Activated T-cell treated with anti-CD3 and anti-CD28 coated beads for 1 hour (primary cell): ENCODE results near the gene SMURF1.
"Not testable (repeated sequence)": the region's sequence is repeated elsewhere in the genome, so short reads cannot be mapped to it uniquely, and the experiment has no call there.

Source experiments
- DNase-seq: peaks from one replicate; pipeline ENCODE4 v3.0.0-alpha.2; 2020; ENCODE audit warnings: low read depth

Gene SMURF1

DNA sequence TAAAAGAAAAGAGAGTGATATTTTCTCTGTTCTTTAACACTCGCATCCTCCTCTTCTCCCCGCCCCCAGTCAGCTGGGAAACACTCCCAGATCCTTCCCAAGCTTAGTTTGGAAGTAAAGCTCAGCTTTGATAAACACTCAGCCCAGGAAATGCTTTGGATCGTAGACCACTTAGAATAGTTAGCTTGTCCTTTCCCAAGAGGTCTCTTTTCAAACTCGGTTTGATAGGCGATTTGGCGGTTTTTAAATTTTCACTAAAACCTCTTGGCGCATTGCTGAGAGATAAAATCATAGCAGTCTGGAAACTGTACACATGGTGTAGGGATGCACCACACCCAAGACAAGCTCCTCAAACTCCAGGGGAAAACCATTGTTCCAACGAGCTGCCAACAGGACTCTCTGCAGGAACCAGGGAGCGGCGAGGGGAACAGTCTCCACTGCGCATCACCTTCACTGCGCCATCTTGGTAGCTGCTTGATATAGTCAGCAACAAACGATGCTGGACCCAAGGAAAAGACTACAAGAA, 22.3 kb downstream of the SMURF1 start:
- no peak for DNase-seq

- DNase-seq: no peak
Observed at GRCh38 chr7:99120916-99121315, 23.0 kb downstream of the SMURF1 start.

- no peak for DNase-seq
Observed at GRCh38 chr7:99120501-99120900, 23.4 kb downstream of the SMURF1 start.

DNA sequence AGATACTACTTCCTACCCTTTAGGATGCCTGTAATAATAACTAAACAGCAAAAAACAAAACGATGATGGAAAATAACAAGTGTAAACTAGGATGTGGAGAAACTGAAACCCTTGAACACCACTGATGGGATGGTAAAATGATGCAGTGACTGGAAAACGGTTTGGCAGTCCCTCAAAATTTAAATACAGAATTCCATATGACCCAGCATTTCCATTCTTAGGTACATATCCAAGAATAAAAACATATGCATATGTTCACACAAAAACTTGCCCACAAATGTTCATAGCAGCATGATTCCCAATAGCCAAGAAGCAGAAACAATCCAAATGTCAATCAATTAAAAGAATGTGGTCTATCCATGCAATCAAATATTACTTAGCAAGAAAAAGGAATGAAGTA, 25.8 kb downstream of the SMURF1 start:
- no peak for DNase-seq

GRCh38 chr7:99116144-99116543, 27.8 kb downstream of the SMURF1 start:
- no peak for DNase-seq

GRCh38 chr7:99115379-99115778, 28.5 kb downstream of the SMURF1 start:
- DNase-seq: no peak

DNA sequence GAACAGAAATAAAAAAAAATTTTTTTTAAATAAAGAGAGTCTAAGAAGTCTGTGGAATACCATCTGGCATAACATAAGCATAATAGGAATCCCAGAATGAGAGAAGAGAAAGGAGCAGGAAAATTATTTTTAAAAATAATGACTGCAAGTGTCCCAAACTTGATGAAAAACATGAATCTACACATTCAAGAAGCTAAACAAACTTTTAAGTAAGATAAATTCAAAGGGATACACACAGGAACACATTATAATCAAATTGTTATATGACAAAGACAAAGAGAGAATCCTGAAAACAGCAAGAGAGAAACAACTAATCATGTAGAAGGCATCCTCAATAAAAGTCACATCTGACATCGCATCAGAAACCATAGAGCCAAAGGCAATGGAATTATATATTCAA, 30.9 kb downstream of the SMURF1 start:
- DNase-seq: no peak

DNA sequence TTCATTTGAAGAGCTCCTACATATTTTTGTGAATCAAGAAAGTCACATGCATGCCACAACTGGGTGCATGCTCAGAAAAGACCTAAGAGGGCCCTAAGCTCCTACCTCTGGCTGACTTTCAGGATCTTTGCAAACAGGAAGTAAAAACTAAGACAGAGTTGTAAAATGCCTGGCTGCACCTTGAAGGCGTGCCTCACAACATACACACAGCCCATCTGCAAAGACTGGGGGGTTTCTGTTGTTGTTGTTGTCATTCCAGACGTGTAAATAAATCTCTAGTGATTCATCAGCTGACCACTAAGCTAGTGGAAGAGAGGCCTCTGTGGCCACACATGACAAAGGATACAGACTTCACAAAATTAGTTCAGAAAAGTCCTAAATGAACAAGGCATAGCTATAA, 31.8 kb downstream of the SMURF1 start:
- no peak for DNase-seq

DNA sequence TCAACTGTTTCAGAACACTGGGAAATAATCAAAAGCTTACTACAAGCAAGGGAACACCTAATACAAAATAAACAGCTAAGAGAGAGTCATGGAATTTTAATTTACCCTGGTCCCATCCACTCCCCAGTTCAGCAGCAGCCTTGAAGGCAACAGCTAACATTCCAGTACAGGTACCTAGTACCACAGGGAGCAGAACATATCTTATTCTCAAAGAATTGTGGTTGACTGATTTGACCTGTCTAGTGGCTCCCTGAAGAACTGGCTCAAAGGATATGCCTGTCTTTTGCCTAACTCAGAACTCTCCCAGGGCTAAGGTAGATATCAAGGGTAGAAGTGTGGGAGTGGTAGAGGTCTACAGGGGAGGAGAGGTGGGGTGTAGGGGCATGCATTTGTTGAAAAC, 32.3 kb downstream of the SMURF1 start:
- no peak for DNase-seq

- no peak for DNase-seq
Observed at GRCh38 chr7:99109108-99110051, 34.5 kb downstream of the SMURF1 start.

- DNase-seq: no peak
Observed at GRCh38 chr7:99108613-99109012, 35.3 kb downstream of the SMURF1 start.

DNA sequence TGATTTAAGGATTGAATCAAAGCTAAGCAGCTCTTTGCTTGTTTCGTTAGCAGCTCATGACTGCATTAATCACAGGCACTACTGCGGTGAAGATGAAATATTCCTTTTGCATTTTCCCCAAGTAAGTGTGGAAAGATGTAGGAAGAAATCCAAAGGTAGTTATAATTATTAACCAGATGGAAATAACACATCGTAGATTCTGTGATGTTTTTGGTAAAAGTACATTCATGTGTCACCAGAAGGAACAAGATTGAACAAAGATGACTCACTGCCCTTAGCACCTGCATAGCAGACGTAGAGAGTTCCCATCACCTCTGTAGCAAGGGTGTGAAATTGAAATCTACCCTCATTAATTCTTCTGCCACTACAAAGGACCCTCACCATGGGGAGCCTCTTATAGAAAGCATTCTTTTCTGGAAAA, 37.1 kb downstream of the SMURF1 start:
- DNase-seq: no peak

DNA sequence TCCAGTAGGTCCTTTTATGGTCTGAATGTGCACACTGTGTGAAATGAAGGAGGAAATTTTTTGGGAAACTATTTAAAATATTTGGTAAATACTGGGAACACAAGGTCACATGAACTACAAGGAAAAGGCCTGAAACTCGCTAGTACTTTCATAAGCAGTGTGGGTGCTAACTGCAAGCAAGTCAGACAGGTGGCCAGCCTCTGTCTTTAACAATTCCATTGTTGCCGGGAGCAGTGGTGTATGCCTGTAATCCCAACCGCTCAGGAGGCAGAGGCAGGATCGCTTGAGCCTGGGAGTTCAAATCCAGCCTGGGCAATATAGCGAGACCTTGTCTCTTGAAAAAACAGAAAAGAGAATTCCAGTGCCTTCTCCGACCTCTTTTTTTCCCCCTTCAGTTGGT, 37.5 kb downstream of the SMURF1 start:
- DNase-seq: no peak

DNA sequence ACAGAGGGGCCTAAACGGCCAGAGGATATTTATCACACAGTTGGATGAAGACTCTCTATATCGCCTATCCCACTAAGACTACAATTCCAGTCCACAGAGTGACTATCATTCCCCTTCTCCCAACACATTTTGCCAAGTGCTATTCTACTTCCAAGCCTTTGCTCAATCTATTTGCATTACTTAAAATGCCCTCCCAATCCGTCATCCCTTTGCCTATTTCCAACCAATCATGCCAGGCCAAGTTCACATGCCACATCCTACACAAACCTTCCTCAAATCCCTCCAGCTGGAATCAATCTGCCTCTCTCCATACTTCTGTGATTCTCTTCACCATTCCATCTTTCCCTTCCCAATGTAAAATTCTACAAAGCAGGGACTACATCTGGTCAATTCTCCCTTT, 38.2 kb downstream of the SMURF1 start:
- no peak for DNase-seq

DNA sequence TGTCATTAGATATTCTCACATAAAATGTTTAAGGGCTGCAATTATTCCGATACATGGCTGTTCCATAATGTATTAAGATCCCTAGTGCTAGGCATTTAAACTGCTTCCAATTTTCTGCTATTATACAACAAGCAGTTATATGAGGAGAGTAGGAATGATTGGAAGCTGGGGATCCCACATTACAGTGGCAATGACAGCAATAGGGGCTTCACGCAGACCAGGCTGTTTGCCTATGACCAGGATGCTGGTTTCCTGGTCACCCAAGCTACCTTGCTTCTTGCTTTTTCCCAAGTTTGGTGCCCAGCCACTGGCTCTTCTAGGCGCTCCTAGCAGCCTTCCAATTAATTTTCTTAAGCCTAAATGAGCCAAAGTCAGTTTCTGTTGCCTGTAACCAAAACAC, 39.3 kb downstream of the SMURF1 start:
- no peak for DNase-seq

DNA sequence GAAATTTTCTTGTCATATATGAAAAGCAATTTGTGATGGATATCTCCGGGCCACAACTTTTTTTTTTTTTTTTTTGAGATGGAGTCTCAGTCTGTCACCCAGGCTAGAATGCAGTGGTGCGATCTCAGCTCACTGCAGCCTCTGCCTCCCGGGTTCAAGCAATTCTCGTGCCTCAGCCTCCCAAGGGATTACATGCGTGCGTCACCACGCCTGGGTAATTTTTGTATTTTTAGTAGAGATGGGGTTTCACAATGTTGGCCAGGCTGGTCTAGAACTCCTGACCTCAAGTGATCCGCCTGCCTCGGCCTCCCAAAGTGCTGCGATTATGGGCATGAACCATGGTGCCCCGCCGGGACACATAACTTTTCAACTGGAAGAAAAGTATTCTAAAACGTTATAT, 40.1 kb downstream of the SMURF1 start:
- not testable (repeated sequence) for DNase-seq

- DNase-seq: no peak
Observed at GRCh38 chr7:99102809-99103690, 40.9 kb downstream of the SMURF1 start.

DNA sequence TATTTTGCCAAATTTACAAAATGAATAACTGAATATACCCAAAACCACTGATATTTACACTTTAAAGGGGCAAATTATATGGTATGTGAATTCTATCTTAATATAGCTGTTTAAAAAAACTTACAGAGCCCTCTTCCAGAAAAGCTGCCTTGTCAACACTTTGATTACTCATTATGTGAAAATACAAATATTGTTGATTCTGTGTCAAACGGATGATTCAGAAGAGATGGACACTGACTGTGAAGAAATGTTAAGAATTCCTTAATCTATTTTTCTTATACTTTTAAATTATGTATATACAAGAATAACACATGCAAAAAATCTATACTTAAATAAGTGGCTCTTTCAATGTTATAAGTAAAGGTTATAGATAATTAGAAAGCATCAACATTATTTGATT, 41.5 kb downstream of the SMURF1 start:
- no peak for DNase-seq

GRCh38 chr7:99101516-99101915, 42.4 kb downstream of the SMURF1 start:
- not testable (repeated sequence) for DNase-seq

- no peak for DNase-seq
Observed at GRCh38 chr7:99099499-99100077, 44.3 kb downstream of the SMURF1 start.

GRCh38 chr7:99098824-99099498, 44.9 kb downstream of the SMURF1 start:
- DNase-seq: no peak
